ENCODE results near the gene SNRPB.

DNA sequence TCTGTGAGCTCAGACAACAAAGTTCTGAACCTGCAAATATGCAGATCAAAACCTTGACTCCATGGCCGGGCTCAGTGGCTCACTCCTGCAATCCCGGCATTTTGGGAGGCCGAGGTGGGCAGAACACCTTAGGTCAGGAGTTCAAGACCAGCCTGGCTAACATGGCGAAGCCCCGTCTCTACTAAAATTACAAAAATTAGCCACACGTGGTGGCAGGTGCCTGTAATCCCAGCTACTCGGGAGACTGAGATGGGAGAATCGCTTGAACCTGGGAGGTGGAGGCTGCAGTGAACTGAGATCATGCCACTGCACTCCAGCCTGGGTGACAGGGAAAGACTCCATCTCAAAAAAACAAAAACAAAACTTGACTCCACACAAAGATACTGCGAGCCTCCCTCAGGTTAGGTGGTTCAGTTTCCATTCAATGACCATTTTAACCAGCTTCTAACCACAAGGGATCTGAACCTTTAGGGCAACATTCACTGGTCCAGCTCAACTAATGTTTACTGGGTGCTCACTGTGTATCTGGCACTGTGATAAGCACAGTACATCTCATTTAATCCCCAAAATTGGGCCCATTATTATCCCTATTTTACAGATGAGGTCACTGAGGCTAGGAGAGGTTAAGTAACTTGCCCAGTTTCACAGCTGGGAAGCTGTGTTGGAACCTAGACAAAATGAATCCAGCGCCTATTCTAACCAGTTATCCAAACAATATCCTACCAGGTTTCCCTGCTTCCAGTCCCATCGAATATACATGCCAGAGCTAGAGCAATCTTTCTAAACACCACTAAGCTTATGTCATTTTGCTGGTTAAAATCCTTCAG, 1.8 kb downstream of the SNRPB start:
- TF ChIP-seq, protein P1, sequence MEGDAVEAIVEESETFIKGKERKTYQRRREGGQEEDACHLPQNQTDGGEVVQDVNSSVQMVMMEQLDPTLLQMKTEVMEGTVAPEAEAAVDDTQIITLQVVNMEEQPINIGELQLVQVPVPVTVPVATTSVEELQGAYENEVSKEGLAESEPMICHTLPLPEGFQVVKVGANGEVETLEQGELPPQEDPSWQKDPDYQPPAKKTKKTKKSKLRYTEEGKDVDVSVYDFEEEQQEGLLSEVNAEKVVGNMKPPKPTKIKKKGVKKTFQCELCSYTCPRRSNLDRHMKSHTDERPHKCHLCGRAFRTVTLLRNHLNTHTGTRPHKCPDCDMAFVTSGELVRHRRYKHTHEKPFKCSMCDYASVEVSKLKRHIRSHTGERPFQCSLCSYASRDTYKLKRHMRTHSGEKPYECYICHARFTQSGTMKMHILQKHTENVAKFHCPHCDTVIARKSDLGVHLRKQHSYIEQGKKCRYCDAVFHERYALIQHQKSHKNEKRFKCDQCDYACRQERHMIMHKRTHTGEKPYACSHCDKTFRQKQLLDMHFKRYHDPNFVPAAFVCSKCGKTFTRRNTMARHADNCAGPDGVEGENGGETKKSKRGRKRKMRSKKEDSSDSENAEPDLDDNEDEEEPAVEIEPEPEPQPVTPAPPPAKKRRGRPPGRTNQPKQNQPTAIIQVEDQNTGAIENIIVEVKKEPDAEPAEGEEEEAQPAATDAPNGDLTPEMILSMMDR (IDR thresholded peaks at IDR 0.05) = no peak
- TF ChIP-seq POLR2A (IDR thresholded peaks at IDR 0.05) = no peak

Measured in adrenal gland (tissue), 5 donors.